Activated CD4-positive, alpha-beta T cell treated with anti-CD3 and anti-CD28 coated beads for 48 hours (primary cell): ENCODE results near the gene NID1.
"Not testable (repeated sequence)": the region's sequence is repeated elsewhere in the genome, so short reads cannot be mapped to it uniquely, and the experiment has no call there.

Source experiments
- DNase-seq: peaks from one replicate; pipeline ENCODE4 v3.0.0-alpha.2; 2020

The NID1 gene

DNA sequence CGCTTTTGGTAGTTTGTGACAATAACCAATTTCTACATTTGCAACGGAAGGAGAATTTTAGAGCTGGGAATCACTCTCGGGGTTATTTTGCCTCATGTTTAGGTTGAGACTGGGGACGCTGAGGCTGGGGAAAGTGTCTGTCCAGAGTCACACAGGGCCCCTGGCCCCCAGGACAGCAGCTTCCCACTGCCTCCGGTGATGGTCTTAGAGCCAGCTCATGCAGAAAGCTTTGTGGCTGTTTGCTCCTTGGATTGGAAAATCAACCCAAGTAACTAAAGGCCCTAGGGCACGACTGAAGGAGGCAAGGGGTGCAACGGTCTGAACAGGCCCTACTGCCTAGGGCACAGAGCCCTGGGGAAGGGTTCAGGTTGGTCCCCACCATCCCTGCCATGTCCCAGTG, 72.0 kb downstream of the NID1 start:
- DNase-seq = no peak

DNA sequence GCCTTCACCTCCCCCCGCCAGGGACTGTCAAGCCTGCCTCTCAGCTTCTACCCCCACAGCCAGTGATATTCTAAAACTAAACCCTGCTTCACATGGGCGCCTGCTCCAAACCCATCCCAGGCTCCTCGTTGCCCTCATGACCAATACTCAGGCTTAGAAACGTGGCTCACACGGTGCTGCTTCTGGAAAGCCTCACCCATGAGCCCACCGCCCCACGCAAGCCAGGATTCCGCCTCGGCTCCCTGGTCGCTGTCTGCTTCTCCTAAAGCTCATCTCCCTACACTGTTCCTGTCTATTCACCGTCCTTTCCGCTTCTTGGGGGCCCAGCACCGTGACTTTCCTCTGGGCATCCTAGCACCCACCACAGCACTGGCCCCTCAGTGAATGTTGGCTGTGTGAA, 72.5 kb downstream of the NID1 start:
- no peak for DNase-seq

DNA sequence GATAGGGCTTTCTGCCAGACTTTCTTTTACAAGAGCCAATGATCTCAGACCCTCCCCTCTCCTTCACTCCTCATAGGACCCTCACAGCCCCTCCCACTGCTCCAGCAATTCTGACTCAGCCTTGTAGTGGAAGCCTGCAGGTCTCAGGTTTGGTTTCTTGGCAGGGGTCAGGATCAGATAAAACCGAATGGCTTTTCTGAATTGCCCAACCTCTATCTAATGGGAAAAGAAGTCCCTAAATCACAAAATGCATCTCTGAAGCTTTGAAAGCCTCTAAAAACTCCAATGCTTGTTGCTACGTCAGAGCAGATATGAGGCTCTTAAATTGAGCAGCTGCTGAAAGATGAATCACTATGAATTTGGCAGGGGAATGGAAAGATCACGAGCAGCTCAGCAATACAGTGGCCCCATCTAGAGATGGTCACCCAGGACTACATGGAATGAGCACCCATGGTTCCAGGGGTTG, 74.5 kb downstream of the NID1 start:
- DNase-seq = no peak

DNA sequence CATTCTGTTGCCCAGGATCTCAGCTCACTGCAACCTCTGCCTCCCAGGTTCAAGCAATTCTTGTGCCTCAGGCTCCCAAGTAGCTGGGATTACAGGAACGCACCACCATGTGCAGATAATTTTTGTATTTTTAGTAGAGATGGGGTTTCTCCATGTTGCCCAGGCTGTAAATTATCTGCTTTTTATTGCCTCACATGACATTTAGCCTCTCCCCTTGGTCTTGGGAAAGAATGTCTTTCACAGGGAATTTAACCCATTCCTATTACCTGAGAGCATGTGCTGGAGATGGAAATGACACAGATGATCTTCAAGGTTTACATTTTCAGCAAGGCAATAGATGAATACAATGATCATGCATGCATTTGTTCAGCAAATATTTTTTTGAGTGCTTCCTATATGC, 75.8 kb downstream of the NID1 start:
- DNase-seq = no peak

DNA sequence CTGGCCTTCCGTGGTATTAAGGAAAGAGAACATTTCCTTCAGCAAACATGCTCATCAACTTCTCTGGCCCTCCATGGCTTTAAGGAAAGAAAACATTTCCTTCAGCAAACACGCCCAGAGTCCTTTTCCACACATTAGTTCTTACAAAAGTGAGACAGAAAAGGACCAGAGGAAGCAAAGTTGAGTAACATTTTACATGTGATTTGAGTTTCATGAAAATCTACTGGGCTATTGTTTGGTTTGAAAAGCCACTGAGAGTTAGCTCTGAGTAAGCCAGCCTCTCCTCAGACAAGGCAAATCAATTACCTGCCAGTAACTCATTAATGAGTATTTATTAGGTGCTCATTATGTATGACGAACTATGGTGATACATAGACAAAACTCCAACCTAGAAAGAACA, 78.0 kb downstream of the NID1 start:
- DNase-seq = no peak

DNA sequence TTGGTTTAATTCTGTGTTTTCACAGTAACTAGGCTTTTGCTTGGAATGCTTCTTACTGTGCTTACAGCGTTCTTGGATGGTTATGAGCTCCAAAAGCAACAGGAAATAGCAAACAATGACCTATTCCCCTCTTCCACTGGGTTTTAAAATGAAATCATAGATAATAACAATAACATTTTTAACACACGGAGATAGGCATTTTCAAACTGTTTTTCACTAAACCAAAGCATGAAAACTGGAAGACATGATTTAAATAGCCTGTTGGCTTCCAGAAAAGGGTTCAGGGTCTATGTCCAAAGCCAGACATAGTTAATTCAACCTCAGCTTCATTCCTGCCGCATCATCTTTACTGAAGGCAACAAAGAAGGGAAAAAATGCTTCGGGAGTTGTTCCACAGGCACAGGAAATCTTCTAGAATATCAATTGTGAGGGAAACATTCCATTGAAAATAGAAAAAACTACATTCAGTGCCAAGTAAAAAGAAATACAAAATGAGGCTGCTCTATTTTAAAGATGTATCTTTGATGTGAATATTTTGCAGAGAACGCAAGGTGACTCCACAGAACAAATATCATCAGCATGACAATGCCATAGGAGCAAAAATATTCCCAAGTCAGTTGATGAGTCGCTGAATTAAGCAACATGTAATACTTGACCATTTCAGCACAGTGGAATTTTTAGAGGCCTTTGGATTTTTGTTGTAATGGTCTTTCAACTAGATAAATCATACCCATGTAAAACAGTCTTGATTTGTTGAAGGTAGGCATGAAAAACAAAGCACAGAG, 80.7 kb downstream of the NID1 start:
- no peak for DNase-seq

DNA sequence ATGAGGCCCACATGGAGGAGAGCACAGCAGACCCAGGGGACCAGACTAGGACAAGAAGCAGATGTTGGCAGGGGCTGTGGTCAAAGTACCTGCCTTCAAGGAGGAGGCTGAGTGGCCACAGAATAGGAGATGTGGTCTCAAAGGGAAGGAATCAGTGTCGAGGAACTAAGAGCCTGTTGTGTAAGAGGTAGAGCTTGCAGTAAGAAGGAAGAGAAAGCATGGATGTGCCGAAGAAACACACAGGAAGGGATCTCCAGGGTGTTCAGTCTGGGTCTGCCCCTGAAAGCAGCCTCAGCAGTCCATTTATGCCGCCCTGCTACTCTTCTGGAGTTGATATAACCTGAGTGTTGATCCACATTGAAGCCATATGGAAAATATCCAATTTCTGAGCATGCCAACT, 83.9 kb downstream of the NID1 start:
- DNase-seq = no peak

DNA sequence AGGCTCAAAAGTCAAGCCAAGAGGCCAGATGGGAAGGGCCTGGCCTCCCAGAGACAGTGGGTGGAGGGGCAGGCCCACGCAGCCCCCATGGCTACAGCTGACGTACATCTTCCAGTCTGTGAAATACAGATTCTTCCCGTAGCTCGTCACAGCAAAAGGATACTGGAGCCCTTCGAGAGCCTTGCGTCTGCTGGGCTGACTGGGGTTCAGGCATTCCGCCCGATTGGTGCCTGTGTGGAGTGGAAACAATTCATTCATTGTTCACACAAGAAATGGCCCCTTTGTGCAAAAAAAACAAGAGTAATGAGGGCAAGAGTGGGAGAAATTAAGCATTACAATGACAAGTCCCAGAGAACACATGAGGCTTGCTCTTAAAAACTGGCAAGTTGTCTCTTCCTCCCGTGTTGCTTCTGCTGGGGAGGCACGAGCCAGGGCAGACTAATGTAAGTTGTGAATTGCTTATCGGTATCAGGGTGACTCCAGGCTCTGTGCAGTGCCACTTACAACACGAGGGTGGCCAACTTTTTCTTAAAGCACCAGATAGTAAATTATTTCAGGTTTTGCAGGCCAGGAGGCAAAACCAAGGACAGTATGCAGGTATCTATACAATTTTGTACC, 85.1 kb downstream of the NID1 start:
- no peak for DNase-seq

DNA sequence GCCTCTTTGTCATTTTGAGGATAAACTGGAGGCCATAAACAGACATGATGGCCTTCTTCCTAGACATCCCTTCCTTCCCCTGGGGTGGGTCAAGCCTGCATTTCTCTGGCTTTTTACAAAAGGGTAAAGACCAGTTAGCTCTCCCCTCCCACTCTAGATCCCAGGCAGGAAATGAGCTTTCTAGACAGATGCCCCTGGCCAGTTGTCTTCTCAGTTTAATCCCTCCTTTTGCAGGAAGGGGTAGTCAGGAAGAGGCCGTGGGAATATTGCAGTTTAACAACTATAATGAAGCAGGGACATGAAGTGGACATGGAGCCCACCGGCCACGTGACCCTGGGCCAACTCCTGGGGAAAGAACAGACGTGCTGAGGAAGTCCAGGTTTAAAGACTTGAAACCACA, 85.7 kb downstream of the NID1 start:
- no peak for DNase-seq

DNA sequence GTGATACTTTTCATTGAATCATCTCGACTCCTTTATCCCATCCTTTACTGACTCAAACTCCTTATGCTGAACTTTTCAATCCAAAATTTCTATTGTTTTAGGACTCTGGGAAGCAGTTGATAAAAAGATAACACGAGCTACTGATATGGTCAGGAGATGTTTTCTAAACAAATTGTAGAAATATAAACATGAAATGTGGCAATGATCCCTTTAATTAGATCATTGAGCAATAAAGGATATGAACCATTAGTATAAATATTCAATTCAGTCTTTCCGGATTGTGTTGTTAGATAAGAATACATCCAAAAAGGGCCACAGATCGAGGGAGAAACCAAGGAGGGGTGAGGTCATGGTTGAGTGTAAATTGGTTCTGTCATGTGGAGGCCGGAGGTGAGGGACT, 88.4 kb downstream of the NID1 start:
- DNase-seq = no peak

DNA sequence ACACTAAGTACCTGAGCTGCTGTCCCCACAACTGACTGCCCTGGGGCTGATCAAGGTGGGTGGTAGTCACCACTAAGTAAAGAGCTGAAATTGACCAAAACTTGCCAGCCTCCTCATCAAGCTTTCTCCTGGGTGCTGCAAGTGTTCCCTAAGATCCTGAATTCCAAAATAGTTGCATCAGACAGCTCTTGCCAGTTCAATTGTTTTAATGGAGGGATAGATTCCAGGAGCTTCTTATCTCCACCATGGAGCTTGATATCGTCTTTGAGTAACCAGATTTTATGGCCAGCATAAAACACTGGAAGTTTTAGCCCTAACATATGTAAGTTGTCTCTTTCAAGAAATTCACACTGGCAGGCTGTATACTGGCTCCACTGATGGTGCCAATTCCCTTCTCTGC, 90.3 kb downstream of the NID1 start:
- DNase-seq = no peak

DNA sequence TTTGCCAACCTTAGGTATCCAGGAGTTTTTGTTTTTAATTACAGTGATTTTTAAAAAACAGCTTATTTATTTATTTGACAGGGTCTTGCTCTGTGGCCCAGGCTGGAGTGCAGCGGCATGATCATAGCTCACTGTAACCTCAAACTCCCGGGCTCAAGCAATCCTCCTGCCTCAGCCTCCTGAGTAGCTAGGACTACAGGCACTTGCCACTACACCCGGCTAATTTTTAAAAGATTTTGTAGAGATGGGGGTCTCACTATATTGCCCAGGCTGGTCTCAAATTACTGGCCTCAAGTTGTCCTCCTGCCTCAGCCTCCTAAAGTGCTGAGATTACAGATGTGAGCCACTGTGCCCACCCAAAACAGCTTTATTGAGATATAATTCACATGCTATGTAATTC, 92.2 kb downstream of the NID1 start:
- not testable (repeated sequence) for DNase-seq

DNA sequence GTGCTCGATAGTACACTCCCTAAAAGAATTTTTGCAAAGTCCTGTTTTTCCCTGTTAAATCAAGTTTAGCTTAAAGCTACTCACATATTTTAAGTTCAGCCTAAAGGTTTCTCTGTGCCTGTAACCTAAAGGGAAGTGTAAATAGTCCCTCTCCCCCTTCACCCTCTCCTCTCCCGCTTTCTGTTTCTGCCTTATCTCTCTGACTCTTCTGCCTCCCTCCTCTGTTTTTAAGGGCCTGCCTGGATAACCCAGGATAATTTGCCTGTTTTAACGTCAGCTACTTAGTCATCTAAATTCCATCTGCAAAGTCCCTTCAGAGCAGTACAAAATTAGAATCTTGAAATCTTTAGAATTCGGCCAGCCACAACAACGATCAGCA, 92.6 kb downstream of the NID1 start:
- no peak for DNase-seq

DNA sequence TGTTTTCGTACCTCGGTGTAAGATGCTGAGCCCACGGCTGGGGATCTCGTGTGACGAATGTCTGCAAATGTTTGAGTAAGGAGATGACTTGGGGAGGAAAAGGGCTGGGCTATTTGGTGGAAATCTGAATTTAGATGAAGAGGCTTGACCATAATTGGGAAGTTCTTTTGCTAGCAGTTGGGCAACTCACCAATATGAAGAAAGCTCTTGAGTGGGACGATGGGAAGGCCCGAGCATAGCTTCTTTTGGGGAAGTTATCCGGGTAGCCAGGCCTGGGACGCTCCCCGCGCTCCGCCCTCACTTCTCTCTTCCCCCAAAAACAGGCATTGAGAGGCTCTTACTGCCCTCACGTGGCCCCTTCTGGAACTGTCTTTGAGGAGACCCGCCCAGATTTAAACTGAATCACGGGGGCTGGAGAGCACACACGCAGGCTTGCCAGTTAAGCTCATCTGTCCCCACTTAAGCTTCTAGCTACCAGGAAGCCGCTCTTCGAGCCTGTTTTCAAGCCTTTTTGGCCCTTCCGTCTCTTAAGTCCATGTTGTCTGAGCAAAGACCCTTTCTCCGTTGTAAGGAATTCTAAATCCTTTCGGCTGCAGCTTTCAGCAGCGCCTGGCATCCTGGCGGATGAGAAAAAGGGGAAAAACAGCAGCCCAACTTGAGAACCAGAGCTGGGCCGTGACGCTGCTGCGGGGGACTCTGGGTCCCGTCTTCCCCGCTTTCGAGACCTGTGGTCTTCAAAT, 93.1 kb downstream of the NID1 start:
- DNase-seq = peak; percentile 92

DNA sequence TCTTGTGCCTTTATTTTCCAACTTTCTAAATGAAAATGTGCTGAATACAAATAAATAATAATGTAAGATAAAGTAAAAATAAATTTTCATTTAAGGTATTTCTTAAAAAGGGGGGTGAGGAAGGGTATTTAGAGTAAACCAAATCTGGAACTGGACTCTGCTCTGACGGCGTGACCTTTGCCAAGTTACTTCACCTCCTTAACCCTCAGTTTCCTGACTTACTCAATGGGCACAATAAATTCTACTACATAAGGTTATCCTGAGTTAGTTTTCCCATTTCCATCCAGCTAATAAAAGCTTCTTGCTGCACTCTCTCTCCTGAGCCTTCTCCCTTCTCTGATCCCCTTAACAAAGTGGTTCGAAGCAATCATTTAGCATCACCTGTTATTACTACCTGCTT, 93.9 kb downstream of the NID1 start:
- DNase-seq = no peak

DNA sequence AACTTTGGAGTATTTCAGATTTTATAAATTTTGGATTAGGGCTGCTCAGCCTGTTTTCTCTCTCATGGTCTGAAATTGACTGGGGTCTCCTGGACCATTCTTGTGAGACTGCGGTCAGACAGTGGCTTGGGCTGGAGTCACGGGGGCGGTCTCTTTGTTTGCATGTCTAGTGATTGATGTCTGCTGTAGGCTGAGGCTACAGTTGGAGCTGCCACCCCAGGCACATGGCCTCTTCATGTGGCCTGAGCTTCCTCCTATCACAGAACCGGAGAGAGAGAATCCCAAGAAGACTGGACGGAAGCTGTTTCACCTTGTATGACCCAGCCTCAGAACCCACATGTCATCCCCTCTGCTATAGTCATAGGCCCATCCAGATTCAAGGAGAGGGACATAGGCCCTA, 96.1 kb downstream of the NID1 start:
- no peak for DNase-seq

DNA sequence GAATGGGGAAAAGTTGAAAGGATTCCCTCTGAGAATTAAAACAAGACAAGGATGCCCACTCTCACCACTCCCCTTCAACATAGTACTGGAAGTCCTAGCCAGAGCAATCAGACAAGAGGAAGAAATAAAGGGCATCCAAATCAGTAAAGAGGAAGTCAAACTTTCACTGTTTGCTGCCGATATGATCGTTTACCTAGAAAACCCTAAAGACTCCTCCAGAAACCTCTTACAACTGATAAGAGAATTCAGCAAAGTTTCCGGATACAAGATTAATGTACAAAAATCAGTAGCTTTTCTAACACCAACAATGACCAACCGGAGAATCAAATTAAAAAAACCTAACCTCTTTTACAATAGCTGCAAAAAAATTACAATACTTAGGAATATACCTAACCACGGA, 98.8 kb downstream of the NID1 start:
- not testable (repeated sequence) for DNase-seq

DNA sequence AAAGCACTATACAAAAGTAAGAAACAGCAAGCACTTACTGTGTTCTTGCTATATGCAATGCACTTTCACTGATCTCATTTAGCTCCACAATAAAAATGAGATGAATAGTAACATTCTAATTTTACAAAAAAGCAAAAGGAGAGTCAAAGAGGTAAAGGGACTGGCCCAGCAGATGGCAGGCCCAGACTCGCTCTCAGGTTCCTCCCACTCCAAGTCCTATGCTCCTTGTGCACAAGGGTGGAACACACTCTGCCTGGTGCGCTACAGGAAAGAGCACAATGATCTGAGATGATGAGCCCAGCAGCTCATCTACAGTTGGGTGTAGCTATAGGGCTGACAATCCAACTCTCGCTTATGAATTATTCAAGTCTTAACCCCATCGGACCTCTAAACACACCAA, 104.1 kb downstream of the NID1 start:
- no peak for DNase-seq

DNA sequence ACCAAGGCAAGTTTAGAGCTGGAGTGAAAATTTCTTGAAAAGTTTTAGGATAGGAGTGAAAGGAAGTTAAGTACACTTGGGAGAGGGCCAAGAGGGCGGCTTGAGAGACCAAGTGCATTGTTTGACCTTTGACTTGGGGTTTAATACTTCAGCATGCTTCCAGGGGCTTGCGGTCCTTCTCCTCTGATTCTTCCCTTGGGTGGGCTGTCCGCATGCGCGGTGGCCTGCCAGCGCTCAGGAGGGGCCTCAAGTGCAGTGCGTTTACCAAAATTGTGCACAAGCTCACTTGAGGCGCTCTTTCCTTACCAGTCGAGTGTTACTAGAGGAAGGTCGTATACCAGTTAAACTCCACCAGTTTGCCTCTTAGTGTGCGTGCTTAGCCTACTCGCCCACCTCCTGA, 106.9 kb downstream of the NID1 start:
- no peak for DNase-seq

DNA sequence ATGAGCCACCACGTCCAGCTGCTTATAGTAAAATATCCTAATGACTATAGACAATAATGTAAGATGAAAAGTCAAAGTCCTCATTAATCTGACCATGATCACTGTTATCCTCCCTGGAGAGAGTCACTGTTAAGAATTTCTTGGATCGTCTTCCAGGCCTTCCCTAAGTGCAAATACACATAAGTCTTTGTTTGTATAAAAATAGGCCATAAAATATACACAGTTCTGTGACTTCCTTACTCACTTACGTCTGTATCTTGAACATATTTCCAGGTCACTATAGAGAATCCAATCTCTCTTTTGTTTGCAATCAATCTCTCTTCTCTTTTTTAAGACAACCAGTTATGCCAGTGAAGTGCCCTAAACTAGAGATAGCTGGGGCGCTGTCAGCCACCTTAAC, 109.1 kb downstream of the NID1 start:
- no peak for DNase-seq

DNA sequence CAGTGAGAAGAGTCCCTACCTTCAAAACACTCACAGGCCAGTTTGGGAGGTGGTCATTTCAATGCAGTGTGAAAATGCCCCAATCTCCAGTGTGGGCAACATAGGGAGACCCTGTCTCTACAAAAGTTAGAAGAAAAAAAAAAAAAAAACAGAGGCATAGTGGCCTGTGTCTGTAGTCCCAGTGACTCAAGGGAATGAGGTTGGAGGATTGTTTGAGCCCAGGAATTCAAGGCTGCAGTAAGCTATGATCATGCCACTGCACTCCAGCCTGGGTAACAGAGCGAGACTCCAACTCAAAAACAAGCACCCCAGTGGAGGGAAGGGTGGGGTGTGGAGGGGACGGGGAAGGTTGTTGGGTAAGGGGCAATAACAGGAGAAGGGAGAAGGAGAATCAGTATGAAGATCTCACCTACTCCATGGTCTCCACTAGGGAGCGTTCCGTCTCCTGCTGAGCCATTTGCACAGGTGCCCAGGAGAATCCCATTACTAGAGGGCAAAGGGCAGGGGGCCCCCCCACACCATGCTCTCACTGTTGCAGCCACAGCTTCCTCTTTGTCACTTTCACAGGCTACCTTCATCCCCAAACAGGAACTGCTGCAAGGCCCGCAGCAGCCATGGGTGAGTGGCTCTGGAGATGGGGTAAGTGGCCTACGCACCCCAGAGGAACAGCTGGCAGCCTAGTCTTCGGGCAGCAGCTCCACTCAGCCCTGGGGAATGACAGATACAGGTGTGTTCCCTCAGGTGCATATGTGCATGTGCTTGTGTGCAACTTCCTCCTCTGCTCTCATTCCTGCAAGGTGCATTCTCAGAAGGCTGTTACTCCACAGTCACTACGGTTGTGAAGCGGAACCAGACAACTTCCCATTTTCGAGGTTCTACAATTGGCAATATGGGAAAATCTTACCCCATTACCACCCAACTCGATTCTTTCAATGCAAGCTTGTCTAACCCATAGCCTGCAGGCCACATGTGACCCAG, 110.3 kb downstream of the NID1 start:
- DNase-seq = peak; percentile 48

DNA sequence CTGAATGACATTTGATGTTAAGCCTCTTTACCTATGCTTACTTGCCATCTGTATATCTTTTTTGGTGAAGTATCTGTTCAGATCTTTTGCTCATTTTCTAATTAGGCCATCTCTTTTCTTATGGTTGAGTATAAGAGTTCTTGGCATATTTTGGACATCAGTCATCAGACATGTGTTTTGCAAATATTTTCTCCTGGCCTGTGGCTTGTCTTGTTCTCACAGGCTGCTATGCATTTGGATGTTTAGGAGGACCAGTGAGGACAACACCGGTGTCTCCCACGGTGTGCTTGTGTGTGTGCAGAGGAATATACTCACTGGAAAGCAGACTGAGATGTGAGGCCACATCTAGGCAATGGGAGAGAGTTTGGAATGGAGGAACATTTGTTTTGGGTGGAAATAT, 111.1 kb downstream of the NID1 start:
- no peak for DNase-seq
